Adrenal gland (tissue), 5 donors: ENCODE data around the gene RAD9A.

Experiments
- CTCF ChIP-seq, 6 experiments: fragments of 450-650 bp in 4 of 6; fragments of 200-600 bp in 2 of 6; sonication (generic) in 1 of 6; IDR thresholded peaks; 1 replicate in 5 of 6; 2 replicates in 1 of 6; pipeline versions ENCODE4 v1.5.1 to v1.8.0; 2016 to 2021; ENCODE audit warnings: antibody characterized with exemption in 6 of 6, mild to moderate bottlenecking in 2 of 6, moderate library complexity in 1 of 6
- POLR2A ChIP-seq, 2 donors: fragments of 450-650 bp; IDR thresholded peaks; one replicate each; pipeline ENCODE4 v1.6.1; 2017; ENCODE audit warnings: antibody characterized with exemption in 2 of 2, mild to moderate bottlenecking in 2 of 2, moderate library complexity in 1 of 2
- donor health status: DM: no; HTN: no; CAD: no.

GRCh38 chr11:67418476-67419281 is 26.9 kb downstream of the RAD9A start:
- TF ChIP-seq POLR2A (IDR thresholded peaks at IDR 0.05) (no peak), CTCF (IDR thresholded peaks at IDR 0.05) (no peak)
